Measurements from ENCODE around the gene FOXO3. TPM values are rescaled to one million over a fixed set of nuclear protein-coding genes. Genes with fewer than 3 reads are reported as not detected.
"Not testable (repeated sequence)": the region's sequence is repeated elsewhere in the genome, so short reads cannot be mapped to it uniquely, and the experiment has no call there.

Gene FOXO3
- total RNA-seq, 1 donor from 2014 or later, result 60.3 TPM

- Mint-ChIP-seq H3K36me3 (ENCODE audit: unreplicated experiment) (peaks cover 11% of the 10 kb centered on the region), H3K4me1 (ENCODE audit: unreplicated experiment) (peaks cover 35% of the 10 kb centered on the region), H3K27ac (ENCODE audit: unreplicated experiment) (no peak overlapping the region), H3K4me3 (ENCODE audit: unreplicated experiment) (no peak overlapping the region), H3K9me3 (ENCODE audit: unreplicated experiment) (no peaks in the 10 kb centered on the region), H3K27me3 (ENCODE audit: unreplicated experiment) (no peaks in the 10 kb centered on the region)
- no peak for DNase-seq (ENCODE audit: extremely low spot score, unreplicated experiment)
- no peak for TF ChIP-seq CTCF (IDR thresholded peaks at IDR 0.05)
These were observed 116.6 kb downstream of the FOXO3 start for GRCh38 chr6:108677357-108677756.

GRCh38 chr6:108677894-108678293, 117.2 kb downstream of the FOXO3 start:
- DNase-seq (ENCODE audit: extremely low spot score, unreplicated experiment), result no peak
- TF ChIP-seq CTCF (IDR thresholded peaks at IDR 0.05), result no peak
- H3K4me1 Mint-ChIP-seq (ENCODE audit: unreplicated experiment), result peaks cover 32% of the 10 kb centered on the region
- no peak overlapping the region for H3K27ac Mint-ChIP-seq (ENCODE audit: unreplicated experiment)
- H3K4me3 Mint-ChIP-seq (ENCODE audit: unreplicated experiment), result no peak overlapping the region
- no peaks in the 10 kb centered on the region for H3K27me3 Mint-ChIP-seq (ENCODE audit: unreplicated experiment)
- H3K36me3 Mint-ChIP-seq (ENCODE audit: unreplicated experiment), result peaks cover 11% of the 10 kb centered on the region
- H3K9me3 Mint-ChIP-seq (ENCODE audit: unreplicated experiment), result no peaks in the 10 kb centered on the region

GRCh38 chr6:108680314-108680713, 119.6 kb downstream of the FOXO3 start:
- Mint-ChIP-seq H3K36me3 (ENCODE audit: unreplicated experiment) (peaks cover 15% of the 10 kb centered on the region), H3K4me1 (ENCODE audit: unreplicated experiment) (peaks cover 25% of the 10 kb centered on the region)
- DNase-seq (ENCODE audit: extremely low spot score, unreplicated experiment), result peak; percentile 27
- not testable (repeated sequence) for H3K4me3 Mint-ChIP-seq (ENCODE audit: unreplicated experiment); H3K27me3 Mint-ChIP-seq (ENCODE audit: unreplicated experiment); H3K27ac Mint-ChIP-seq (ENCODE audit: unreplicated experiment); H3K9me3 Mint-ChIP-seq (ENCODE audit: unreplicated experiment)

GRCh38 chr6:108681721-108682120, 121.0 kb downstream of the FOXO3 start:
- H3K36me3 Mint-ChIP-seq (ENCODE audit: unreplicated experiment), result peaks cover 28% of the 10 kb centered on the region
- H3K27me3 Mint-ChIP-seq (ENCODE audit: unreplicated experiment); H3K9me3 Mint-ChIP-seq (ENCODE audit: unreplicated experiment); H3K4me3 Mint-ChIP-seq (ENCODE audit: unreplicated experiment): not testable (repeated sequence)
- H3K4me1 Mint-ChIP-seq (ENCODE audit: unreplicated experiment), result peaks cover 16% of the 10 kb centered on the region
- peak overlapping the region; percentile 3 for H3K27ac Mint-ChIP-seq (ENCODE audit: unreplicated experiment)
- peak; percentile 30 for DNase-seq (ENCODE audit: extremely low spot score, unreplicated experiment)

- not testable (repeated sequence) for H3K27me3 Mint-ChIP-seq (ENCODE audit: unreplicated experiment); H3K27ac Mint-ChIP-seq (ENCODE audit: unreplicated experiment); H3K4me3 Mint-ChIP-seq (ENCODE audit: unreplicated experiment); H3K9me3 Mint-ChIP-seq (ENCODE audit: unreplicated experiment)
- DNase-seq (ENCODE audit: extremely low spot score, unreplicated experiment), result peak; percentile 71
- Mint-ChIP-seq H3K36me3 (ENCODE audit: unreplicated experiment) (peaks cover 33% of the 10 kb centered on the region), H3K4me1 (ENCODE audit: unreplicated experiment) (peaks cover 19% of the 10 kb centered on the region)
These were observed 121.8 kb downstream of the FOXO3 start for GRCh38 chr6:108682383-108683119.

GRCh38 chr6:108683976-108684375, 123.3 kb downstream of the FOXO3 start:
- not testable (repeated sequence) for H3K27me3 Mint-ChIP-seq (ENCODE audit: unreplicated experiment); H3K9me3 Mint-ChIP-seq (ENCODE audit: unreplicated experiment); H3K27ac Mint-ChIP-seq (ENCODE audit: unreplicated experiment); H3K4me3 Mint-ChIP-seq (ENCODE audit: unreplicated experiment); DNase-seq (ENCODE audit: extremely low spot score, unreplicated experiment)
- H3K4me1 Mint-ChIP-seq (ENCODE audit: unreplicated experiment), result peaks cover 24% of the 10 kb centered on the region
- peaks cover 37% of the 10 kb centered on the region for H3K36me3 Mint-ChIP-seq (ENCODE audit: unreplicated experiment)

- no peak overlapping the region for H3K27ac Mint-ChIP-seq (ENCODE audit: unreplicated experiment)
- H3K4me3 Mint-ChIP-seq (ENCODE audit: unreplicated experiment), result no peak overlapping the region
- peak; percentile 30 for DNase-seq (ENCODE audit: extremely low spot score, unreplicated experiment)
- H3K9me3 Mint-ChIP-seq (ENCODE audit: unreplicated experiment), result no peaks in the 10 kb centered on the region
- no peak for TF ChIP-seq CTCF (IDR thresholded peaks at IDR 0.05)
- H3K27me3 Mint-ChIP-seq (ENCODE audit: unreplicated experiment), result no peaks in the 10 kb centered on the region
- H3K36me3 Mint-ChIP-seq (ENCODE audit: unreplicated experiment), result peaks cover 40% of the 10 kb centered on the region
- peaks cover 31% of the 10 kb centered on the region for H3K4me1 Mint-ChIP-seq (ENCODE audit: unreplicated experiment)
These were observed 124.1 kb downstream of the FOXO3 start for GRCh38 chr6:108684771-108685329.

Data from osteocyte (in vitro differentiated cells).